ENCODE measurements around the gene CCDC88C.
"Not testable (repeated sequence)": the region's sequence is repeated elsewhere in the genome, so short reads cannot be mapped to it uniquely, and the experiment has no call there.

Gene CCDC88C

DNA sequence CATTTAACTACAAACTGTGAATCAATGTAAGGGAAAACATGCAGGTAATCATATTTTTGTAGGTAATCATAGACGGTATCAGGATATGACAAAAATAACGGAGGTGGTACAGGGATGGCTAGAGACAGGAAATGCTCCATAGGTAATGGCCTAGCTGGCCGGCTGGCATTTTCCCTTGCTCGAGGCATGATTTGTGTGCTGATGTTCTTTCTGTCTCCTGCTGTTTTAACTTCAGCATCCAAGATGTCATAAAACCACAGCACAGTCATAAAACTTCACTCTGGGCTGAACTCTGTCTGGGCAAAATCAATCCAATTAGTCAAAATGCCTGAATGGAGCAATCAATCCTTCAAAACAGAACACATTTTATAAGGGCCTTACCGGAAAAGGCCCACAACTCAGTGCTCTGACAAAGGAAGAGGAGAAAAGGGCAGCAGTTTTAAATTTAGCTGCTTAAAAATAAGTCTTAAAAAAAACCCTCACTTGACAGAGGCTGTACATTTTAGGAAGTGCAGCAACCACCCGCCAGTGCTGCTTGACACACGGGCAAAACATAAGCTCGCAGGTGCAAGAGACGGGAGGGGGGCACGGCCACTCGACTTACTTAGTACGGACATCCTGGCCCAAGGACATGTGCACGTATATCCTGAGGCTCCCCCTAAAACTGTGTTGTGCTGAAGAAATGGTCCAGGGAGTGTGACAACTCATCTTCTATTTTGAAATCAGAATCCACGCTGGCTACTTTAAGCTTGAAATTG lies 132.7 kb downstream of the CCDC88C start:
- DNase-seq: no peak

DNA sequence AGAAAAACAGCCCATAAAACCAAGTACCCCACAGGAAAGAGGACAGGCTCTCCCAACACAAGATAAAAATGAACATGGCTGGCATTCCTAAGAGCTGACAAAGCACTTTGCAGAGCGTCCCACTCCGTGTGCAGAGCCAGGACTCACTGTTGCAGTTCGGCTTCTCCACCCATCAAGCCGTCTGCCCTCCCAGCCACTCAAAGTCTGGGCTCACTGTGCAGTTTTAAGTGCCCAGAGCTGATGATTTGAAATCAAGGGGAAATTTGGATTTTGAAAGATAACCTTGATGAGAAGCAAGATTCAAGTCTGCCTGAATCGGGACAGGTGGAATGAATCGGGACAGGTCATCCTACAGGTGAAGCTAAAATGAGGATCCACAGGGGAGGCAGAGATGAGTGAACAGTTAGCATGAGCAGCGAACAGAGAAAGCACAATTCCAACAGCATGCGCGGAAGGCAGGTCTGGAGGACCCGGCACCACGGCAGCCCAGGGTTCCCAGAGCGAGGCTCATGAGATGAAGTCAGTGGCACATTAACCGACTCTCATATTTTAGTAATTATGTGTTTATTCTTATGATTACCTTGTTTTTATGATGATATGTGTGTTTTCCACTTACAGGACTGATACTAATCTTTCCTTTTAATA lies 133.4 kb downstream of the CCDC88C start:
- DNase-seq: no peak

DNA sequence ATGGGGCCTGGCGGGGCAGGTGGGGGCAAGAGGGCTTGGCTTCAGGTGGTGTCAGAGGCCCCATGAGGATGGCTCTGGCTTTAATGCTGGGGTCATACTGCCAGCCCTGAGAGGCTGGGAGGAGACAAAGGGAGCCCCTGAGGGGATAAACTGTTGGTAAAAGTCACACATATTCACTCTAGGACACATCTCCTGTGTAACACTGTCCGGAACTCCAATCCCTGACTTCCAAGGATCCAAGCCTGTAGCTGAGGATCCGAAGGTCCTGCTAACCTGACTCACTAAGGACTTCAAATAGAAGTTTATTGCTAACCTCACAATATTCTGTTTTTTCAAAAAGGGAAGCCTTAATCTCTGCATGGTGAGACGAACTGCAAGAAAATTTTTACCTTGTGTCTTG lies 134.0 kb downstream of the CCDC88C start:
- DNase-seq: no peak

DNA sequence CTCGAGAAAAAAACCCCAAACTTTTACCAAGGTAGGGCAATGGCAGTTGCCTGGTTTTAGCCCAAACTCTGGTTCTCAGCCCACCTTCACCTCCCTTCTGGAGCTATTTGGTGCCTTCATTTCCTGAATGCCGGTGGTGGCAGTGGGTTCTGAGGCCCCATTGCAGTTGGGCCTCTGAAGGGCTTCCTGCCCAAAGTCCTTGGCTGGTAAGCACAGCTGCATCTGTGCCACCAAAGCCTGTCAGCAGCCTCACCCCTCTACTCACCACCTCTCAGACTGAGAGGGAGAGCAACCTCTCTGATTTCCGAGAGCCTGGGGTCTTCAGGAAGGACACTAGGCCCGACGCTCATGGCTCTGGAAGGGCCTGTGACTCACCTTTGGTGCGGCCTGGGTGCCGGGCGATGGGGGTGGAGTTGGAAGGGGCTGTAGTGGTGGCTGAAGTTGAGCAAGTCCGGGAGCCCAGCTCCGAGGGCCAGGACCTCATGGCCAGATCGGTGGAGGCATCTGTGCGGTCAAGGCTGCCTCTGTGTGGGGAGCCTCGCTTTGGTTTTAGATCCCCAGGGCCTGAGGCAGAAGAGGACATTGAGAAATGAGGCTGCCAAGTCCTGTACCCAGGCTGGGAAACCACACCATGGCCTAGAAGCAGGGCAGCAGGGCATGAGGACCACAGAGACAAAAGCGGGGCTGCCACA lies 134.5 kb downstream of the CCDC88C start:
- no peak for DNase-seq

DNA sequence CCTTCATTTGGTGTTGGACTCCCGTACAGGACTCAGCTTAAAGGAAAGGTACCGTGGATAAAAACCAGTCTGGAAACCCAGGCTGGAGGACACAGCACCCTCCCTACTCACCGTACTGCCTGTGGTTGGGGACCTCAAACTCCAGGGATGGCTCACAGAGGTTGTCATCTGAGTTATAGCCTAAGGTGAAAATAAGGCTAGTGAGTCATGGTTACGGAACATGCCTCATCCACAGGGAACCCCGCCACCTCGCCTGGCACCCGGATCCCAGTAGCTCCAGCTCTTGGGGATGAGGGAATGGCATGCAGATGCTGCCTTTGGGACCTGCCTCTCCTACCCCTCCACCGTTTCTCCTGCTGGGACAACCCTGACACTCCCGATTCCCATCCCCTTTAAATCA lies 136.3 kb downstream of the CCDC88C start:
- no peak for DNase-seq

DNA sequence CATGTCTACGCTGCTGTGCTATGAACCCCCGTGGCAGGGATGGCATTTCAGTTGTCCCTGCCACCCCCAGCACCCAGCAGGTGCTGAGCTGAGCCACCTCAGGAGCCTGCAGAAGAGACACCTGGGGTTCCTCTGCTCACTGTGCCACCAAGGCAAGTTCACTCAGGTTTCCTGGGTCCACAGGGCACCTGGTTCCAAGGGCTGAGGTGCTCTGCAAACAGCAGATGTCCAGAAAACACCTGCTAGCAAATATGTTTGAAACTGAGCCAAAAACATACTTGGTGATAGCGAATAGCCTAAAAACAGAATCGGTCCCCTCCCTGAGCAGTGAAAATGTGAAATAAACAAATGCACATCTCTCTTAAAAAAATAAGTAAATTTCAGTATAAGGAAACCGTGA lies 137.5 kb downstream of the CCDC88C start:
- DNase-seq: no peak

DNA sequence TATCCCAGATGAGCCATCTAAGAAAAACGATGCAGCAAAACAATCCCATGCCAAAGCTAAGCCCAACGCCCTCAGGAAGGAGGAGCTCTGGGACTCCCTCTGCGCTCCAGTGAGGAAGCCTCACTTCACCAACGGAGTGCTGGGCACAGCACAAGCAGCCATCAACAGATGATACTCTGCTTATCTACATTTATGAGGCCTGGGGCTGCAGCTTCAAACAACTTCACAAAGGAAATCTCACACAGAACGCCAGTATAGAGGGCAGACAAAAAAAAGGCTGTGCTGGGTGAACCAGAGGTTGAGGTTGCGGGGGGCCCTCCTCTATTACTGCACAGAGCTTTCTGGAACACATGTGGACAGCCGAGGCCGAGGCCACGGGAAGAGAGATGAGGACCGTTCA lies 138.3 kb downstream of the CCDC88C start:
- no peak for DNase-seq

DNA sequence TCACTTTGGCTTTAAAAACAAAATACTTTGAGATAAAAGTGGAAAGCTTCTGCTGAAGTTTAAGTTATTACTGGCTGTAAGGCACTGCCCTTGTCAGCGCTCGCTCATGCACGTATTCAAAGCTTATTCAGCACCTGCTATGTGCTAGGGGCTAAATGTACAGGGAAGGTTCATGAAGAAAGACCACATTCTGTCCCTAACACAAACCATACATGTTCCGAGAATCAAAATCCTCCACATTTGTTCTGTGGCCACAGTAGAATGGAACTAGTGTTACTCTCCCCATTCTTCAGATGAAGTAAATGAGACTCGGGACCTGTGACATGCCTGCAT lies 139.3 kb downstream of the CCDC88C start:
- DNase-seq: no peak

DNA sequence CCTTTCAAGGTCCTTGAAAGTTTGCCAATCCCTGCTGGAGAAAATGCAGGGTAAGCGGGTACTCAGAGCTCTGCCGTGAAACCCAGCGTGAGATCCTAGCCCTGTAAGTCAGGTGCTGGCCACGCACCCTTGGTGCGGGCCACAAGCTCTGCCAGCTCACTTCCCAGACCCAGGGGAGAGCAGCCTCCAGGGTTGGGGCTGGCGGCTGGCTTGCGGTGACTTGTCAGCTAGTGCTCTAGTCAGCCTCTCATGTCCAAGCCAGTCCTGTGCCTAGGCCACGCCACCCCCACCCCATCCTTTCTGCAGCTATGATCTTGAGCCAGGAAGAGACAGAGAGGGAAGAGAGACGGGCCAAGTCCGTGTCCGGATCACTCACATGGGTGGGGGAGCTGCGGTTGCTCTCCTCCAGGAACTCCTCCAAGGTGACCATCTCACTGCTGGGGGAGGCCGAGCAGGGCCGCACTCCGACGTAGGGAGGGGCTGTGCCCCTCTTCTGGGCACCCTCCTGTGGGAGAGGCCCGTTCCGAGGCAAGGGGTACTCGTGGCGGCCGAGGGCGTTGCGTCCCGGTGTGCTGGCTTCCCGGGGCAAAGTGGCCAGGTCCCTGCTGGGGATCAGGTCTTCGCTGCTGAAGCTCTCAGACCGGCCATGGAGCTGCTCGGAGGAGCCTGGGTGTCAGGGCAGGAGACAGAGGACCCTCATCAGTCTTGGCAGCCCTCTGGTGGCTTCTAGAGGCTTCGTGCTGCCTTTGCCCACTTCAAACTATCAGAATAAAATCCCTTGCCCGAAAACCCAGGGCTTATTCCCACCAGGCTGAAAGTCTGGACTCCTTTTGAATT lies 139.9 kb downstream of the CCDC88C start:
- DNase-seq: no peak

DNA sequence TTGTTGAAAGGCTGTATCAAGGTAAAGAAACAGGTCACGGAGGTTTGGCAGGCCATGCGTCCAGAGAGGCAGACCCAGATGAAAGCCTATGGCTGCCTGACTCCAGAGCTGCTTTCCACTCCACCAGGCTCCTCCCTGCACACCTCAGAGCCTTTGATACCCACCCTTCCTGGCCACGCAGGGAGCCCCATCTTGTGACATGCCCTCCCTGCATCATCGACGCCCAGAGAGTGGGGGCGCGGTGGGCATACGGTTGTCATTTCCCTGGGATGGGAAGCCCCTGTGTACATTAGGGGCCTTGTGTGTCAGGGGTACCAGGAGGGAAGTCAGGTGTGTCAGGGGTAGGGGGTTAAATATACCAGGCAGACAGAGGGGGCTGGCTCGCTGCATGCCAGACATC lies 142.8 kb downstream of the CCDC88C start:
- no peak for DNase-seq

DNA sequence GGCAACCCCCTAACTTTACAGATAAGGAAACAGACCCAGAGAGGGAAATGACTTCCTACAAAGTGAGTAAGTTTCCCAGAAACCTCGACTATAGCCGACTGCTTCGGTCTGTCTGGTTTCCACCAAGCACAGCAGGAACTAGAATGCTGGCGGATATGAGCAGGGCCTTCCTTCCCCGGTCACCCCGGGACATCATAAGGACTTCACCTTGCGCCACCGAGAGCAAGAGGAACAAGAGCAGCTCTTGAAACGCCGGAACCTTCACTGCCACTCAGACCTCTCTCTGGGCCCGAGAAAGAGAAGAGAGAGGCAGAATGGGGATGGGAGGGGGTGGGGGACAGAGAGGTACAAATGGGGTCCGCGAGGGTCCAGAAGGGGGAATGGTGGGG lies 143.7 kb downstream of the CCDC88C start:
- DNase-seq: peak; percentile 55 to 74

DNA sequence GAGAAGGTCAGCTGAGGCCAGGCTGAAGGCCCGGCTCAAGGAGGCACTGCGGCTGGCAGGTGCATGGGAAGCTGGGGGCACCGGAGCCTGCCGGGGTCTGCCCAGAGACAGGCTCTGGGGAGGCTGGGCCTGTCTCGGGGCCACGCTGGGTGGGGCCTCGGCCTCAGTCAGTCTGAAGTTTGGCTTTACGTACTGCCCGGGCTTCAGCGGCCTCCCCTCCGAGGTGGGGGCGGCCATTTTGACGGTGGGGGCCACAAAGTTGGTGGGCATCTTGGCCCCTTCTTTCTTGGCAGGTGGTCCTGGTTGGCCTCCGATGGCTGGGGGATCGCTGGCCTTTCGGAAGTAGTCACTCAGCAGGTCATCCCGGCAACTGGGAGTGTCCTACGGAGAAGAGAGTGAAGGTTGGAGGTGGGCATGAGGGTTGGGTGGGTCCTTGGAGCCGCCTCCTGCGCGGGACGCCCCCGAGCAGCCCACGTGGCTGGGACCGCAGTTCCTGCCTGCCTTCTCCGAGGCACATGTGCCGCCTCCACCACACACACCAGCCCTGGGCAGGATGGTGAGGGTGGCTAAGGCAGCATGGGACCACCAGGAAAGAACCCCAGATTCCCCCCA lies 144.2 kb downstream of the CCDC88C start:
- DNase-seq: no peak

DNA sequence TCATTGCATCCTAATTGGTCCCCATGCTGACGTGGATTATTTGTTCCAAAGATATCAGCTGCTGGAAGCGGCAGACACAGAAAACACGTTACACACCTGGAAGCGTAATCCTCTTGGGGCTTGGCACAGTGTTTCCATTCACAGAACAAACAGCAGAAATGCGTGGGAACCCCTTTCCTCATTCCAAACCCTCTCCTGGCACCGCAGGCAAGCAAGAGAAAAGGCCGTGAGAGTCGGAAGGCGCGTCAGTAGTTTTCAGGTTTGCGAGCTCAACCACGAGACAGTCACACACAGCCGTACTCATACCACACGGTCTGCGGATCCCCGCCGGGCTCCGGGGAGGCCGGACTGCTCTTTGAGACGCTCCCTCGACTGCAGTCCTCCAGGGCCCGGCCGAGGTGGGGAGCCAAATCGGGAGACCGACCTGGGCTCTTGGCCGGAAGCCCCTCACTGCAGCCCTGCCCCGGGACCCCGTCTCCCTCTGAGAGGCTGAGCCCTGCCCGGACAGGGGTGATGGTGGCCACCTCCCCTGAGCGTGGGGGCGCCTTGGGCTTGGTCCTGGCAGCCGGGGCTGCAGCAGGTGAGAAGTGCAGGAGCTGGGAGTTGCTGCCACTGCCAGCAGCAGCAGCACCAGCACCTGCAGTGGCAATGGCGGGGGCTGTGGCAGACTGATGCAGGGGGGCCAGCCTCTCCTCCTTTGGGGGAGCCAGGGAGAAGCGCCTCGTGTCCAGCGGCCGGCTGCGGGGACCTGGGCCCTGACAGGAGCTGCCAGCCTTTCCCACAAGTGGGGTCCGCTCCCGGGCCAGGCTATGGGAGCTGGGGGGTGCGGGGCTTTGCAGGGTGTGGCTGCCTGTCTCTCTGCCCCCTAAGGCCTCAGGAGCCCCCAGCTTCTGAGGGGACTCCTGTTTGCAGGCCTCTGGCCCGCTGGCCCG lies 145.0 kb downstream of the CCDC88C start:
- DNase-seq: no peak

DNA sequence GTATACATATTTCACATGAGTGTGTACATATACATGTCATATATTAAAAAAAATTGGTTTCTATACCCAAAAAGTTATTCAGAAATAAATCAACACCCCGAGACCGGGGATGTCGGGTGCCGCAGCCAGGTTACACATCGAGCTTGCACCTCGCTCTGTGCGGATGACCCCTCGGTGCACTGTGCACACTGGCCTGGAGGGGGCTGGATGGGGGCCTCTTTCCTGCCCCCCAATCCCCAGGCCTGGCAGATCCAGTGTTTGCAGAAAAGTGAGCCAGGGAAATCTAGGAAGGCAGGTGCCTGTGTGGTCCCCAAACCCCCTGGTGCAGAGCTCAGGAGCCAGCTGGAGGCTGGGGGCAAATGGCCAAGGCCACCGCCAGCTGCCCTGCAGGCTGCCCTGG lies 146.0 kb downstream of the CCDC88C start:
- no peak for DNase-seq

DNA sequence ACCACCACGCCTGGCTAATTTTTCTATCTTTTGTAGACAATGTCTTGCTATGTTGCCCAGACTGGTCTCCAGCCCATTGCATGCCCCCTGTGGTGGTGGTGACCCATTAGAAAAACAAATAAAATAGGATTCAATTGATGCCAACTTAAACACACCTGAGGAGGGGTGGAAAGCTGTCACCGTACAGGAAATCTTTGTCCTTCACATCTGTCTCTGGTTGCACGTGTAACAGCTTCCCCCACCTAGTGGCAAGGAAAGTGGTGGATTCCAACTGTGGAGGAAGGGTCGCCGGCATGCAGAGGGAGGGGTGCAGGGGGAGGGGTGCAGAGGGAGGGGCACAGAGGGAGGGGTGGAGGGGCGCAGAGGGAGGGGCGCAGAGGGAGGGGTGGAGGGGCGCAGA lies 147.0 kb downstream of the CCDC88C start:
- DNase-seq: no peak

DNA sequence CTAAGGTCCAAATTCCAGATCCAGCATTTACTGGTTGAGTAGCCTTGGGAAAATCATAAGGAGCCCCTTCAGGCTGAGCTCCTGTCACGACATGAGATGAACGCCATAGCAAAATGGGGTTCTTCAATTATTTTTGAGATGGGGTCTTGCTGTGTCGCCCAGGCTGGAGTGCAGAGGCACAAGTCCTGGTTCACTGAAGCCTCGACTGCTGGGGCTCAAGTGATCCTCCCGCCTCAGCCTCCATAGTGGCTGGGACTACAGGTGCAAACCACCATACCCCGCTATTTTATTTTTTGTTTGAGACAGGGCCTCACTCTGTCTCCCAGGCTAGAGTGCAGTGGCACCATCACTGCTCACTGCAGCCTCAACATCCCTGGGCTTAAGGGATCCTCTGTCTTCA lies 147.4 kb downstream of the CCDC88C start:
- DNase-seq: no peak

DNA sequence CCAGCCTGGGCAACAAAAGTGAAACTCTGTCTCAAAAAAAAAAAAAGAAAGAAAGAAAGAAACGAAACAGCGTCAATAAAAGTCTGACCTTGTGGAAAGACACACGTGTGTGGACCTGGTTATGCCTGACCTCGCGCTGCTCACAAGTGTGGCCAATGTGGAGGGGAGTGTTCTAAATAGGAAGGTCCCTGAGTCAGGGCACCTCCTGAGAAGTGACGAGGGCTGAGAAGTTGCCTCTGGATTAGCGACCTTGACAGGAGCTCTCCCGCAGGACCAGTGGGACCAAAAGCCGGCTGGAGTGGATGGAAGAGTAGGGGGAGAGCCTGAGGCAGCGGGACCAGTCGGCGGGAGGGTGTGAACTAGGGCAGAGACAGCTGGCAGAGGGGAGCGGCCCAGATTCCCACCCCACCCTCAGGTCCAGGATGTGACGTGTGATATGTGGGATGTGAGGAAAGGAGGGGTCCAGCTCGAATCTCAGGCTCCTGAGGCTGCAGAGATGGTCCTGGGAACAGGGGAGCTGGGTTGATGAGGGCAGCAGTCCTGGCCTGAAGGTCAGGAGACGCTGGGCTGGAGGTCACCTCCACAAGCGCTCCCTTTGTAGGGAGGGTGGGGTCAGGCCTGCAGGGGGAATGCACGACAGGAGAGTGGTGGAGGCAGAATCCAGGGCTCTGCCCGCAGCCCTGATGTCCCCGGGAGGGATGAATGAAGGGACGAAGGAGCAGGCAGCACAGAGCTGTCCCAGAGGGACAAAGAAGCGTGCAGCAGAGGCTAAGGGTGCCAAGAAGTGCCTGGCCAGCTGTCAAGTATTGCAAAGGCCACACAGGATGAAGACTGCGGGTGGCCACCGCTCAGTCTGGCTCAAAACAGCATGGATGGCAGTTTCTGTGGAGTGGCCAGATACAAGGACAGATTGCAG lies 148.3 kb downstream of the CCDC88C start:
- DNase-seq: no peak

DNA sequence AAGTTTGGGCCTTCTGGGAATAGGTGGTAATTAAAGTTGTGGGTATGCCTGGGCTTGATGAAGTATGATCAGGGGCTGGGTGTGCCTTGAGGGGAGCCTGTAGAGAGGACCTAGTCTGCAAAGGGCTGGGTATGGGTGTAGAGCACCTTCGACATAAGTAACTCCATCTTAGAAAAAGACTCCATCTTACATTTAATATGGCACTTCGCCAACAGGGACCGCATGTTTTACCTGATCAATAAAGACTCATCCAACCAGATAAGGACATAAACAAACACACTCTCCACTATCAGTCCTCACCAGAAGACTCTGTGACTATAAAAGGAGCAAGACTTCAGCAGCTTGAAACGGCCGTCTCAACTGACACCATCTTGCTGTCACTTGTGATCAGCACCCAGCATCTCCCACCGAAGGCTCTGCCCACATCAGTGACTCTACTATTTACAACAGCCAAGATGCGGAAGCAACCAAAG lies 149.6 kb downstream of the CCDC88C start:
- DNase-seq: no peak

DNA sequence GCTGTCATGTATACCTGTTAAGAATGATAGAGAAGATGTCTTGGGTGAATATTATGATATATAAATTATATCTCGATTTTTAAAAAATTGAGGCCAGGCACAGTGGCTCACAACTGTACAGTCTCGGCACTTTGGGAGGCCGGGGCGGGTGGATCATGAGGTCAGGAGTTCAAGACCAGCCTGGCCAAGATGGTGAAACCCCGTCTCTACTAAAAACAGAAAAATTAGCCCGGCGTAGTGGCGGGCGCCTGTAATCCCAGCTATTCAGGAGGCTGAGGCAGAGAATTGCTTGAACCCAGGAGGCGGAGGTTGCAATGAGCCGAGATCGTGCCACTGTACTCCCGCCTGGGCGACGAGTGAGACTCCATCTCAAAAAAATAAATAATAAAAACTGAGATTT lies 151.3 kb downstream of the CCDC88C start:
- DNase-seq: not testable (repeated sequence)

DNA sequence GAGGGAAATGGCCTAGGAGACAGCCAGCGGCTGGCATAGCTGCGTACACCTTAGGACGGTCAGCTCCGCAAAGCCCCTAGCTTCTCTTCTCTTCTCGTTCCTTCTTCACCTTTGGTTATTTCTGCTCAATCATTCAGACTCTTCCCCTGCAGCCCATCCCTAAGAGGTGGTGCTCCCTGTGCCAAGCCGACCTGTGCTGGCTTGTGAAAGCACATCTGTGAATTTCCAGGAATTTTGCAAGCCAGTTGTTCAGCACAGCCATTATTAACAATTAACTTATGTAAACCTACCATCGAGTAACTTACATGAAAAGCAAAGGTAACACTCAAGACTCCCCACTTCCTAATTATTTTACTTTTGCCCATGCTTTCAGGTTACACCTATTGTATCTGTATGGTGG lies 152.2 kb downstream of the CCDC88C start:
- DNase-seq: no peak

Data from inflammatory macrophage (primary cell).